Measurements from ENCODE around the gene HES7. TPM values are rescaled to one million over a fixed set of nuclear protein-coding genes. Genes with fewer than 3 reads are reported as not detected.
A peak's percentile ranks its signal among the peaks of the same experiment; 100 is the strongest.
"Not testable (repeated sequence)": the region's sequence is repeated elsewhere in the genome, so short reads cannot be mapped to it uniquely, and the experiment has no call there.

HES7 gene
- total and polyA plus RNA-seq, 2 donors: 0.75 TPM; not detected in 1

GRCh38 chr17:8110907-8111306 lies 13.0 kb downstream of the HES7 start:
- Histone ChIP-seq H3K4me1 (ENCODE audit: control insufficient read depth in 2 of 2, insufficient read depth in 2 of 2, low read length in 2 of 2) (peaks cover 3 to 8% of the 10 kb centered on the region in 2 donors), H3K36me3 (ENCODE audit: control insufficient read depth in 2 of 2, insufficient read depth in 2 of 2, low read length in 1 of 2) (no peaks in the 10 kb centered on the region), H3K27me3 (ENCODE audit: control insufficient read depth in 2 of 2, insufficient read depth in 1 of 2, low read length in 1 of 2) (peaks cover 25 to 79% of the 10 kb centered on the region in 2 donors), H3K4me3 (ENCODE audit: low read length in 2 of 2) (no peak overlapping the region), H3K27ac (ENCODE audit: low read depth in 1 of 2, low read length in 1 of 2) (no peak overlapping the region), H3K9me3 (ENCODE audit: control insufficient read depth in 2 of 2, insufficient read depth in 1 of 2, low read length in 1 of 2) (no peaks in the 10 kb centered on the region)
- DNase-seq (ENCODE audit: low read depth in 6 of 9, low spot score in 9 of 9): no peak
- 98% methylated on average over 6 of the region's 6 CpGs for WGBS

- Histone ChIP-seq H3K4me3 (ENCODE audit: low read length in 2 of 2) (no peak overlapping the region), H3K27ac (ENCODE audit: low read depth in 1 of 2, low read length in 1 of 2) (no peak overlapping the region), H3K9me3 (ENCODE audit: control insufficient read depth in 2 of 2, insufficient read depth in 1 of 2, low read length in 1 of 2) (no peaks in the 10 kb centered on the region), H3K4me1 (ENCODE audit: control insufficient read depth in 2 of 2, insufficient read depth in 2 of 2, low read length in 2 of 2) (peaks cover 3 to 8% of the 10 kb centered on the region in 2 donors), H3K36me3 (ENCODE audit: control insufficient read depth in 2 of 2, insufficient read depth in 2 of 2, low read length in 1 of 2) (no peaks in the 10 kb centered on the region), H3K27me3 (ENCODE audit: control insufficient read depth in 2 of 2, insufficient read depth in 1 of 2, low read length in 1 of 2) (peaks cover 21 to 74% of the 10 kb centered on the region in 2 donors)
- no peak for DNase-seq (ENCODE audit: low read depth in 6 of 9, low spot score in 9 of 9)
- WGBS: 28% methylated on average over 10 of the region's 10 CpGs
Observed at GRCh38 chr17:8110456-8110804, 13.5 kb downstream of the HES7 start.

- H3K27me3 ChIP-seq (ENCODE audit: control insufficient read depth in 2 of 2, insufficient read depth in 1 of 2, low read length in 1 of 2): peaks cover 21 to 68% of the 10 kb centered on the region in 2 donors
Observed at GRCh38 chr17:8109661-8110455, 14.0 kb downstream of the HES7 start.

GRCh38 chr17:8108972-8109660 lies 14.8 kb downstream of the HES7 start:
- WGBS: 95% methylated on average over 33 of the region's 33 CpGs
- no peaks in the 10 kb centered on the region for H3K36me3 ChIP-seq (ENCODE audit: control insufficient read depth in 2 of 2, insufficient read depth in 2 of 2, low read length in 1 of 2)
- no peak overlapping the region for H3K27ac ChIP-seq (ENCODE audit: low read depth in 1 of 2, low read length in 1 of 2)
- H3K4me1 ChIP-seq (ENCODE audit: control insufficient read depth in 2 of 2, insufficient read depth in 2 of 2, low read length in 2 of 2): peaks cover 3 to 8% of the 10 kb centered on the region in 2 donors
- H3K9me3 ChIP-seq (ENCODE audit: control insufficient read depth in 2 of 2, insufficient read depth in 1 of 2, low read length in 1 of 2): no peaks in the 10 kb centered on the region
- no peak for DNase-seq (ENCODE audit: low read depth in 6 of 9, low spot score in 9 of 9)
- no peak overlapping the region for H3K4me3 ChIP-seq (ENCODE audit: low read length in 2 of 2)
- H3K27me3 ChIP-seq (ENCODE audit: control insufficient read depth in 2 of 2, insufficient read depth in 1 of 2, low read length in 1 of 2): peaks cover 17 to 61% of the 10 kb centered on the region in 2 donors

More at GRCh38 chr17:8109661-8110455, 14.0 kb downstream of the HES7 start:
- WGBS: 27% methylated on average over 63 of the region's 63 CpGs
- Histone ChIP-seq H3K27ac (ENCODE audit: low read depth in 1 of 2, low read length in 1 of 2) (no peak overlapping the region), H3K4me1 (ENCODE audit: control insufficient read depth in 2 of 2, insufficient read depth in 2 of 2, low read length in 2 of 2) (peaks cover 3 to 8% of the 10 kb centered on the region in 2 donors), H3K9me3 (ENCODE audit: control insufficient read depth in 2 of 2, insufficient read depth in 1 of 2, low read length in 1 of 2) (no peaks in the 10 kb centered on the region), H3K4me3 (ENCODE audit: low read length in 2 of 2) (no peak overlapping the region), H3K36me3 (ENCODE audit: control insufficient read depth in 2 of 2, insufficient read depth in 2 of 2, low read length in 1 of 2) (no peaks in the 10 kb centered on the region)
- peak in 4 of 9 donors; percentile 41 to 77 (median 68) for DNase-seq (ENCODE audit: low read depth in 6 of 9, low spot score in 9 of 9)

GRCh38 chr17:8106980-8107379 lies 16.9 kb downstream of the HES7 start:
- not testable (repeated sequence) for DNase-seq (ENCODE audit: low read depth in 6 of 9, low spot score in 9 of 9)

GRCh38 chr17:8105957-8106398 lies 17.9 kb downstream of the HES7 start:
- Histone ChIP-seq H3K9me3 (ENCODE audit: control insufficient read depth in 2 of 2, insufficient read depth in 1 of 2, low read length in 1 of 2) (no peaks in the 10 kb centered on the region), H3K27ac (ENCODE audit: low read depth in 1 of 2, low read length in 1 of 2) (no peak overlapping the region), H3K36me3 (ENCODE audit: control insufficient read depth in 2 of 2, insufficient read depth in 2 of 2, low read length in 1 of 2) (no peaks in the 10 kb centered on the region), H3K4me1 (ENCODE audit: control insufficient read depth in 2 of 2, insufficient read depth in 2 of 2, low read length in 2 of 2) (peaks cover 3 to 8% of the 10 kb centered on the region in 2 donors), H3K27me3 (ENCODE audit: control insufficient read depth in 2 of 2, insufficient read depth in 1 of 2, low read length in 1 of 2) (peaks cover 17 to 33% of the 10 kb centered on the region in 2 donors), H3K4me3 (ENCODE audit: low read length in 2 of 2) (no peak overlapping the region)
- DNase-seq (ENCODE audit: low read depth in 6 of 9, low spot score in 9 of 9): no peak
- 98% methylated on average over 5 of the region's 5 CpGs for WGBS

More at GRCh38 chr17:8106980-8107379, 16.9 kb downstream of the HES7 start:
- not testable (repeated sequence) for H3K9me3 ChIP-seq (ENCODE audit: control insufficient read depth in 2 of 2, insufficient read depth in 1 of 2, low read length in 1 of 2); H3K27ac ChIP-seq (ENCODE audit: low read depth in 1 of 2, low read length in 1 of 2); H3K4me1 ChIP-seq (ENCODE audit: control insufficient read depth in 2 of 2, insufficient read depth in 2 of 2, low read length in 2 of 2); H3K36me3 ChIP-seq (ENCODE audit: control insufficient read depth in 2 of 2, insufficient read depth in 2 of 2, low read length in 1 of 2); H3K4me3 ChIP-seq (ENCODE audit: low read length in 2 of 2)
- H3K27me3 ChIP-seq (ENCODE audit: control insufficient read depth in 2 of 2, insufficient read depth in 1 of 2, low read length in 1 of 2): peaks cover 17 to 42% of the 10 kb centered on the region in 2 donors
- WGBS: 96% methylated on average over 4 of the region's 4 CpGs

GRCh38 chr17:8104911-8105310 lies 19.0 kb downstream of the HES7 start:
- Histone ChIP-seq H3K4me1 (ENCODE audit: control insufficient read depth in 2 of 2, insufficient read depth in 2 of 2, low read length in 2 of 2) (peaks cover under 1 to 2% of the 10 kb centered on the region in 2 donors), H3K36me3 (ENCODE audit: control insufficient read depth in 2 of 2, insufficient read depth in 2 of 2, low read length in 1 of 2) (no peaks in the 10 kb centered on the region), H3K27me3 (ENCODE audit: control insufficient read depth in 2 of 2, insufficient read depth in 1 of 2, low read length in 1 of 2) (peaks cover 8 to 22% of the 10 kb centered on the region in 2 donors), H3K4me3 (ENCODE audit: low read length in 2 of 2) (no peak overlapping the region), H3K27ac (ENCODE audit: low read depth in 1 of 2, low read length in 1 of 2) (no peak overlapping the region), H3K9me3 (ENCODE audit: control insufficient read depth in 2 of 2, insufficient read depth in 1 of 2, low read length in 1 of 2) (no peaks in the 10 kb centered on the region)
- no peak for DNase-seq (ENCODE audit: low read depth in 6 of 9, low spot score in 9 of 9)
- 75% methylated on average over 8 of the region's 8 CpGs for WGBS

- 96% methylated on average over 4 of the region's 4 CpGs for WGBS
- Histone ChIP-seq H3K36me3 (ENCODE audit: control insufficient read depth in 2 of 2, insufficient read depth in 2 of 2, low read length in 1 of 2) (no peaks in the 10 kb centered on the region), H3K27me3 (ENCODE audit: control insufficient read depth in 2 of 2, insufficient read depth in 1 of 2, low read length in 1 of 2) (peaks cover 5 to 9% of the 10 kb centered on the region in 2 donors), H3K4me1 (ENCODE audit: control insufficient read depth in 2 of 2, insufficient read depth in 2 of 2, low read length in 2 of 2) (no peaks in the 10 kb centered on the region), H3K27ac (ENCODE audit: low read depth in 1 of 2, low read length in 1 of 2) (no peak overlapping the region), H3K4me3 (ENCODE audit: low read length in 2 of 2) (no peak overlapping the region), H3K9me3 (ENCODE audit: control insufficient read depth in 2 of 2, insufficient read depth in 1 of 2, low read length in 1 of 2) (no peaks in the 10 kb centered on the region)
- DNase-seq (ENCODE audit: low read depth in 6 of 9, low spot score in 9 of 9): no peak
Observed at GRCh38 chr17:8103549-8103948, 20.4 kb downstream of the HES7 start.

- H3K36me3 ChIP-seq (ENCODE audit: control insufficient read depth in 2 of 2, insufficient read depth in 2 of 2, low read length in 1 of 2): no peaks in the 10 kb centered on the region
- no peaks in the 10 kb centered on the region for H3K4me1 ChIP-seq (ENCODE audit: control insufficient read depth in 2 of 2, insufficient read depth in 2 of 2, low read length in 2 of 2)
- no peaks in the 10 kb centered on the region for H3K9me3 ChIP-seq (ENCODE audit: control insufficient read depth in 2 of 2, insufficient read depth in 1 of 2, low read length in 1 of 2)
- no peak overlapping the region for H3K4me3 ChIP-seq (ENCODE audit: low read length in 2 of 2)
- DNase-seq (ENCODE audit: low read depth in 6 of 9, low spot score in 9 of 9): no peak
- WGBS: 92% methylated on average over 6 of the region's 6 CpGs
- H3K27me3 ChIP-seq (ENCODE audit: control insufficient read depth in 2 of 2, insufficient read depth in 1 of 2, low read length in 1 of 2): peaks cover 0 to 3% of the 10 kb centered on the region in 2 donors
- no peak overlapping the region for H3K27ac ChIP-seq (ENCODE audit: low read depth in 1 of 2, low read length in 1 of 2)
Observed at GRCh38 chr17:8101721-8102120, 22.2 kb downstream of the HES7 start.
